HG03039 (cell line): Measurements from ENCODE around the gene FBXO47.
"Not testable (repeated sequence)": the region's sequence is repeated elsewhere in the genome, so short reads cannot be mapped to it uniquely, and the experiment has no call there.

Source experiments
- ATAC-seq: cut with Tn5 transposase; IDR thresholded peaks from one replicate; pipeline ENCODE4 v1.9.1; 2021; ENCODE audit warnings: mild to moderate bottlenecking, moderate library complexity; ENCODE audit not compliant: unreplicated experiment

Gene FBXO47

DNA sequence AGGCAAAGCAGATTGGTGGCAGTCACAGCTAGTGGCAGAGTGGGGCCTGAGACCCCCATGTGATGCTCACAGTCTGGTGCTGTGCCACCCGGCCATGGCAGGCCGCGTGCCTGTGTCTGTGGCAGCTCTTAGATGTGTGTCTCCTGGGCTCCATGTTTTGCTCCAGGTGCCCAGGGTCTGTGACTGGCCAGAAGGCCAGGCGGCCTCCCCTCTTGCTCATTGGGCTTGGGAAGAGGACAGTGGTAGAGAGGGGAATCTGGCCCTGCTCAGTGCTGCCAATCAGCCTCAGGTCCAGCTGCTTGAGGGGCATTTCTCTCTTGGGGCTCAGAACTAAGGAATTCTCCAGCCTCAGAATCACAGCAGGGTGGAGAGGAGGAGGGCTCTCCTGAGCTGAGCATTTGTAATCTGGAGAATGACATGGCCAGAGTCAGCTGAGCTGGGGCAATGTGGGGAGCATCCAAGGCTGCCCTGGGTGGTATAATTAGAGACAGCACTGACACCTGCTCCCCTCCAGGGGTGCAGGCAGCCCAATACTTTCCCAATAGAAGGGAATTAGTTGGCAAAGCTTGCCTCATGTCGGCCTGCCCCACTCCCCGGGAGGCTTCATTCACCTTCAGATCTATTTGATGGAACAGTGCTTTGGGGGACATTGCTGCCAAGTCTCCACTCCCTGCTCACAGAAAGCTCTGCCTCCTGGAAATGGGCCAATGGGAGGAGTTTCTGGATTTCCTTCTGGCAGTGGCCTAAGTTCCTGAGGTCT lies 44.5 kb downstream of the FBXO47 start:
- ATAC-seq = no peak

DNA sequence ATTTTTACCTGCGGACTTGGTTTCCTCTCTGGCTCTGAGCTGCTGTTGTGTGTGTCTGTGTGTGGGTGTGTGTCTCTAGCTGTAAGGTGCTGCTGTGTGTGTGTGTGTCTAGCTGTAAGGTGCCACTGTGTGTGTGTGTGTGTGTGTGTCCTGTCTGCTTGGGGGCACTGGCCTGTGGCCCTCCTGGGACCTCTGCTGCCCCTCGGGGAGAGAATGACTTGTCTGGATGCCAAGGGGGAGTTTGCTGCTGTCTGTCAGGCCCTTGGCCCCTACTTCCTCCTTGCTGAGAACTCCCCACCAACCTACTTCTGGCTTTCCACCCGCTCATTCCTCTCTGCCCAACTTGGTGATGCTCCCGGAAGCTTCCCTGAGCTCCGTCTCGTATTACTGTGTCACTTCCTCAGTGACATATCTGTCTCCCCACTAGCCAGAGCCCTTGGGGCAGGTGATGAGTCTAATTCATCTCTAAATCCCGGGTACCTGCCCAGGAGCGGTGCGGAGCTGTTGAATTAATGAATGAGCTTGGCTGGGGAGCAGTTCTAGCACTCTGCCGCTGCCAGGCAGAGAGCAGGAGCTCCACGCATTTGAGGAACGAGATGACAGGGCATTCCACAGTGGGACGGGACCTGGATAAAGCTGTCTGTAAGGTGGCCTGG lies 45.3 kb downstream of the FBXO47 start:
- no peak for ATAC-seq

DNA sequence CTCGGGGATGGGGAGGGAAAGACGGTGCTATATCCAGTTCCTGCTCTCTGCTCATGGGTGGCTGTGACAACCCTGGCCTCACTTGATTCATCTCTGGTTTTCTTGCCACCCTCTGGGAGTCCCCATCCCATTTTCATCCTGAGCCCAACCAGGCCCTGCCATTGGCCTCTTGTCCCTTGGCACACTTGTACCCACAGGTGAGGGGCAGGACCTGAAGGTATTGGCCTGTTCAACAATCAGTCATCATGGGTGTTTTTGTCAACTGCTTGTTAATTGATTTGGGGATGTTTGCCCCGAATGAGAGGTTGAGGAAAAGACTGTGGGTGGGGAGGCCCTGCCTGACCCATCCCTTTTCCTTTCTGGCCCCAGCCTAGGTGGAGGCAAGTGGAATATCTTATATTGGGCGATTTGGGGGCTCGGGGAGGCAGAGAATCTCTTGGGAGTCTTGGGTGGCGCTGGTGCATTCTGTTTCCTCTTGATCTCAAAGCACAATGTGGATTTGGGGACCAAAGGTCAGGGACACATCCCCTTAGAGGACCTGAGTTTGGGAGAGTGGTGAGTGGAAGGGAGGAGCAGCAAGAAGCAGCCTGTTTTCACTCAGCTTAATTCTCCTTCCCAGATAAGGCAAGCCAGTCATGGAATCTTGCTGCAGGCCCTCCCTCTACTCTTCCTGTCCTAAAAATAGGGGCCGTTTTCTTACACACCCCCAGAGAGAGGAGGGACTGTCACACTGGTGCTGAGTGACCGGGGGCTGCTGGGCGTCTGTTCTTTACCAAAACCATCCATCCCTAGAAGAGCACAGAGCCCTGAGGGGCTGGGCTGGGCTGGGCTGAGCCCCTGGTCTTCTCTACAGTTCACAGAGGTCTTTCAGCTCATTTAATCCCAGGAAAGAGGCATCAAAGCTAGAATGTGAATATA lies 46.6 kb downstream of the FBXO47 start:
- ATAC-seq = no peak

DNA sequence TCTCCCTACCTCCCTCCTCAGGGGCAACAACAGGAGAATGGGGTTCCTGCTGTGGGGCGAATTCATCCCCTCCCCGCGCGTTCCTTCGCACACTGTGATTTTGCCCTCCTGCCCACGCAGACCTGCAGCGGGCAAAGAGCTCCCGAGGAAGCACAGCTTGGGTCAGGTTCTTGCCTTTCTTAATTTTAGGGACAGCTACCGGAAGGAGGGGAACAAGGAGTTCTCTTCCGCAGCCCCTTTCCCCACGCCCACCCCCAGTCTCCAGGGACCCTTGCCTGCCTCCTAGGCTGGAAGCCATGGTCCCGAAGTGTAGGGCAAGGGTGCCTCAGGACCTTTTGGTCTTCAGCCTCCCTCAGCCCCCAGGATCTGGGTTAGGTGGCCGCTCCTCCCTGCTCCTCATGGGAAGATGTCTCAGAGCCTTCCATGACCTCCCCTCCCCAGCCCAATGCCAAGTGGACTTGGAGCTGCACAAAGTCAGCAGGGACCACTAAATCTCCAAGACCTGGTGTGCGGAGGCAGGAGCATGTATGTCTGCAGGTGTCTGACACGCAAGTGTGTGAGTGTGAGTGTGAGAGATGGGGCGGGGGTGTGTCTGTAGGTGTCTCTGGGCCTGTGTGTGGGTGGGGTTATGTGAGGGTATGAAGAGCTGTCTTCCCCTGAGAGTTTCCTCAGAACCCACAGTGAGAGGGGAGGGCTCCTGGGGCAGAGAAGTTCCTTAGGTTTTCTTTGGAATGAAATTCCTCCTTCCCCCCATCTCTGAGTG lies 47.7 kb downstream of the FBXO47 start:
- ATAC-seq = no peak

DNA sequence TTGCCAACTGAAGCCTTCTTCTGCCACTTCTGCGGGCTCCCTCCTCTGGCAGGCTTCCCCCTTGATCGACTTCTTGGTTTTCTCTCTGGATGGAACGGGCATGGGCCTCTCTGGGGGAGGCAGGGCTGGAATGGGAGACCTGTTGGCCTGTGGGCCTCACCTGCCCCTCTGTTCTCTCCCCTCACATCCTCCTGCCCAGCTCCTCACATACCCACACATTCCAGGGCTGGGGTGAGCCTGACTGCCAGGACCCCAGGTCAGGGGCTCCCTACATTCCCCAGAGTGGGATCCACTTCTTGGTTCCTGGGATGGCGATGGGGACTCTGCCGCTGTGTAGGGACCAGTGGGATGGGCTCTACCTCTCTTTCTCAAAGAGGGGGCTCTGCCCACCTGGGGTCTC lies 48.3 kb downstream of the FBXO47 start:
- no peak for ATAC-seq

DNA sequence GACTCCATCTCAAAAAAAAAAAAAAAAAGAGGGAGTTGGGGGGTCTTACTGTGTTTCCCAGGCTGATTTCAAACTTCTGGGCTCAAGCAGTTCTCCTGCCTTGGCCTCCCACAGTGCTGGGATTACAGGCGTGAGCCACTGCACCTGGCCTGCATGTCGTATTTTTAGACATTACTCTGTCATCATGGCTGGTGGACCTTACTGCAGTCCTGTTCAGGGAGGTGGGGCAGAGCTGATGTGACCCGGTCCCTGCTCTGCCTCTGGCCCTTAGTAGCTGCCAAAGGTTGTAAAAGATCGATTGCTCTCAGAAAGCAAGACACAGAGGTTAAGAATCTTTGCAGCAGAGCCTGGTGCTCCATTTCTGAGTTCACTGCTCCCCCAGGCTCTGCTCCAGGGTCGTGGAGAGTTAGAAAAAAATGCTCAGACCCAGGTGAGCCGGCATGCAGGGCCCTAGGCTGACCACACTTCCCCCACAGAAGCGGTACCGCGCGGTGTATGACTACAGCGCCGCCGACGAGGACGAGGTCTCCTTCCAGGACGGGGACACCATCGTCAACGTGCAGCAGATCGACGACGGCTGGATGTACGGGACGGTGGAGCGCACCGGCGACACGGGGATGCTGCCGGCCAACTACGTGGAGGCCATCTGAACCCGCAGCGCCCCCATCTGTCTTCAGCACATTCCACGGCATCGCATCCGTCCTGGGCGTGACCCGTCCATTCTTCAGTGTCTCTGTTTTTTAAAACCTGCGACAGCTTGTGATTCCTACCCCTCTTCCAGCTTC lies 48.9 kb downstream of the FBXO47 start:
- no peak for ATAC-seq

DNA sequence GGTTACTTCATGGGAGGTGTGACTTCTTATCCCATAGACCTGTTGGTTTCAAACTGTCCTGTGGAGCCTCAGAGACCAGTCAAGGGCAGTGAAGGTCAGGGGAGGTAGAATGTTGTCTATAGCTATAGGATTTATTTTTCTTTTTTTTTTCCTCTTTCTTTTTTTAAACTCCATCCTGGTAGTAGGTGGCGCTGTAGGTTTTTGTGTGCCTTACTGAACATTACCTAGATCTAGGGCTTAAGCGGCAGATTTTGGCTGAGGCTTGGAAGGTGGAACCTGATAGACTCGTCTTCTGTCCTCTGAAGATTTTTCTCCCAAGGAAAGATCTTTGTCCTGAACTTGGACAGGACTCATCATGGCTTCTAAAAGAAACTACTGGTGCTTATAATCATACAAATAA lies 49.9 kb downstream of the FBXO47 start:
- no peak for ATAC-seq

DNA sequence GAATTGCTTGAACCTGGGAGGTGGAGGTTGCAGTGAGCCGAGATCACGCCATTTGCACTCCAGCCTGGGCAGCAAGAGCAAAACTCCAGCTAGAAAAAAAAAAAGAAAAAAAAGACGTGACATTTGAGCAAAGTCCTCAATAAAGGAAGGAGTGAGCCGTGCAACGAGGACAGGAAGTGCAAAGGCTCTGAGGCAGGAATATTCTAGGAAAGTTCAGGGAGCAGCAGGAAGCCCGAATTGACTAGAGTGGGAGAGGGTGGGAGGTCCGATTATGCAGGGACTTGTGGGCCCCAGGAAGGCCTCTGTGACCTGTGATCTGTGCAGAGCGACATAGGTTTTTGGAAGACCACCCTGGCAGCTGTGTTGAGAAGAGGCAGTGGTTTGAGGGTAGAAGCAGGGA lies 50.4 kb downstream of the FBXO47 start:
- ATAC-seq = no peak

DNA sequence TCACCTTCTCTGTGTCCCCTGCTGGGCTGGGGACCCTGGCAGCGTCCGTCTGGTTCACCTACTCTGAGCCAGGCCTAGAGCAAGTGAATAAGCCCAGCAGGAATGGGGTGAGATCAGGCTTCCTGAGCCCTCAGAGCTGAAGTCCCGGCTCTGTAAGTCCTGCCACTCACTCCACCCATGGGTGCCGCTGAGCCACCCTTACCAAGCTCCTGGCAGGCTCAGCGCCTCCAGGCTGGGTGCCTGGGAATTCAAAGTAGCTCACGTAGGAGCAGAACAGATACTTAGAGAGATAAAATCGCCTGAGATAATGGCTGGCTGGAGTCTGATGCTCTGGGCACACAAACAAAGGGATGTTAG lies 51.6 kb downstream of the FBXO47 start:
- no peak for ATAC-seq

DNA sequence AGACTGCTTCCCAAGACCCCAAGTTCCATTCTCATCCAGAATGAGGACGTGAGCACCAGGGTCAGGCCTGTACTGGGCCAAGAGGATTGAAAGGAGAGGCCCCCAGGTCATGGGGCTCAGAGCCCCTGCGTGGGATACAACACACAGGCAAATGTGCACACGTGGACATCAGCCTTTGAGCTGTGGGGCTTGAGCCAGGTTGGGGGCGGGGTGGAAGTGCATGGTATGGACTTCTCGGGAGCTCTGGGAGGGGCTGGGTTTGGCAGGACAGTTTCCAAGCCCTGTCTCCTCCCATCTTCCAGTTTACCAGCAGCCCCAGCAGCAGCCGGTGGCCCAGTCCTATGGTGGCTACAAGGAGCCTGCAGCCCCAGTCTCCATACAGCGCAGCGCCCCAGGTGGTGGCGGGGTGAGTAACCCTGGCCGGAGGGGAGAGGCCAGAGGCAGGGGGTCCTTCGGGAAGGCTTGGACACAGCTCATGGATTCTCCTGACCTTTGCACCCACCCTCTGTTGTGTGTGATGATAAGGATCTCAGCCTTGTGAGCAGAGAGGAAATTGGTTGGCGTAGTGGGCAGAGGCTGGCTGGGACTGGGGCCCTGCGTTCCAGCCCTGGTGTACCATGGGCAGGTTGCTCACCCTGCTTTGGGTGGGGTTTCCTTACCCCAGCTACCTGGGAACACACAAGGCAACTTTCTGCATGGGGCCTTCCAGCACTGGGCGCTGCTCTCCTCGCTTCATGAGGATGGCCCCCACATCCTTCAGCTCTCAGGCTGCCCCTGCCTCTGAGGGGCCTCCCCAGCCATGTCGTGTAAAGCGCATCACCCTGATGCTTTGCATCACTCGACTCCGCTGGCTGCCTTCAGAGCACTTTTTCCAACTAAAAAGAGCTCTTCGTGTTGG lies 52.2 kb downstream of the FBXO47 start:
- no peak for ATAC-seq

DNA sequence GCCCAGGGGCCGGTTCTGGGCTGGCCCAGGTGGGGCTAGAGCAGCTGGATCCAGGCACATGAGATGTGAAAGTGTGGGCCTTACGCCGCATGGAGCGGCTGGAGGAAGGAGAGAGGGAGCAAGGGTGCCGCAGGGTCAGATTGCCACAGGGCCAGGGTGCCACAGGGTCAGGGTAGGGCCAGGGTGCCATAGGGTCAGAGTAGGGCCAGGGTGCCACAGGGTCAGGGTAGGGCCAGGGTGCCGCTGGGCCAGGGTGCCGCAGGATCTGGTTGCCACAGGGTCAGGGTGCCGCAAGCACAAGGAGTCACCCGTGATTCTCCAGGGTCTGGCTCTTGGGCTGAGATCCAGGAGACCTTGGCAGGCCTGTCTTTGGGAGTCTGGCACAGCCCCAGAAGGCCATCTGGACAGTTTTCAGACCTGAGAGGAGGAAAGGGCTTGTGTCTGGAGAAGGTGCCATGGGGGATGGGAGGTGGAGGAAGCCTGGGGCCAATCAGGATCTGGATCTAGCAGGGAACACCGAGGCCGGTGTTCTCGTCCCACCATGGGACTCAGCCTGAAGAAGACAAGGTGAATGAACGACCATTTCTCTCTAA lies 54.9 kb downstream of the FBXO47 start:
- no peak for ATAC-seq

DNA sequence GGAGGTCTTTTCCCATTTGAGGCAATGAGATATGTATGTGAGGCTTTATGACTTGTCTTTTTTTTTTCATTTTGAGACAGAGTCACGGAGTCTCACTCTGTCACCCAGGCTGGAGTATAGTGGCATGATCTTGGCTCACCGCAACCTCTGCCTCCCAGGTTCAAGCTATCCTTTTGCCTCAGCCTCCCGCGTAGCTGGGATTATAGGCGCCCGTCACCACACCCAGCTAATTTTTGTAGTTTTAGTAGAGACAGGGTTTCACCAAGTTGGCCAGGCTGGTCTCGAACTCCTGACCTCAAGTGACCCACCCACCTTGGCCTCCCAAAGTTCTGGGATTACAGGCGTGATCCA lies 55.5 kb downstream of the FBXO47 start:
- not testable (repeated sequence) for ATAC-seq

DNA sequence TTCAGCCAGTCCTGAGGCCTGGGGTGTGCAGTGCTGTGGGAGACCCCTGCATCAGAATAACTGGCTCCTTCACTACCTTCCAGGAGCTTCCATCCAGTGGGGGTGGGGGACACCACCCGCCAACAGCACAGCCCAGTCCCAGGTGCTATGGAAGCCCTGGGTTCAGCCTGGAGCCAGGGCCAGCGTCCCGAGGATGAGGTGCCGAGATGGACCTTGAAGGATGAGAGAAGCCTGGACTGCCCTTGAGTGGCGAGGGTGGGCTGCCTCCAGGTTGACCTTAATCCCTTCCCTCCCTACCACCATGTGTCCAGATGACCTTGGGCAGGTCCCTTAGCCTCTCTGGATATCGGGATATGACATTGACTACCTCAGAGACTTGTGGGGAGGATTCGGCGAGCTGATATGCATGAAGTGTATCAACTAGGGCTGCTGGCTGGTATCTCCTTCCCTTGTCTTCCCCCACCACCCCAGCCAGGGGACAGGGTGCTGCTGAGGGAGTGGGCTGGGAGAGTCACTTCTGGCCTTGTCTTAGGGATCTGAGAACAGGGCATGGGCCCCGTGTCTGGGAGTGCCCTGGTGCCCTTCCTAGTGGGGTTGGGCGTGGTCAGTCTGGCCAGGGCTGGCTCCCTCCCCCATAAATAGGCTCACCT lies 56.0 kb downstream of the FBXO47 start:
- ATAC-seq = no peak

DNA sequence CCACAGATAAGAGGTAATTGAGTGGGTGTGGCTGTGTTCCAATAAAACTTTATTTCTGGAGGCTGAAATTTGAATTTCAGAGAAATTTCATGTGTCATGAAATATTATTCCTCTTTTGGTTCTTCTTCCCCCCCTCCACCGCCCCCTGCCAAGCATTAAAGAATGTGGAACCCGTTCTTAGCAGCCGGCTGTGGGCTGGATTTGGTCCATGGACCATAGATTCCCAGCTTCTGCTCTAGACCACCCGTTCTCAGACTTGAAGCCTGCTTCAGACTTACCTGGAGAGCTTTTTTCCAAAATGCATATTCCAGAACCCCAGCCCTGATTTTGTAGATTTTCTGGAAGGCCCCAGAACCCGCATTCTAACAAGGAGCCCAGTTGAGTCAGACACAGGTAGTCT lies 56.9 kb downstream of the FBXO47 start:
- no peak for ATAC-seq

DNA sequence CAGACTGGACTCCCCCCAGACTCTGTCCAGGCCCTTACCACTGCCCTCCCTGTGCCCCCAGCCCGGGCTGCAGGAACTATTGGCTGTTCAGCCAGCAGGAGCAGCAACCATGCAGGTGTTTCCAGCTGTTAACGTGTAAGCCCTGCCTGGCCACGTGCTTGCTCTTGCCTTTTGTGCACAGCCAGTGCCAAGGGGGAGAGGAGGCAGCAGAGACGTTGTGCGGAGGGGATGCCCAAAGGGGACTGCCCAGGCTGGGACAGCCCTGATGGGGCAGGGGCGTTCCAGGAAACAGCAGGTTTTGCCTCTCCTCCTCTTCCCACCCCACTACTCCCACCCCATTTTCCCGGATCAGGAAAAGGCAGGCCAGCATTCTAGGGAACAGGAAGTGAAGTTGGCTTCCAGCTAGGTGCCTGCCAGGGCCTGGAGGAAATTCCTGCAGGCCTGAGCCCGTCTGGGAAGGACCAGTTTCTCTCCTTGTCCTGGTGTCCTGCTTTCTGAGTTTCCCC lies 58.5 kb downstream of the FBXO47 start:
- no peak for ATAC-seq

DNA sequence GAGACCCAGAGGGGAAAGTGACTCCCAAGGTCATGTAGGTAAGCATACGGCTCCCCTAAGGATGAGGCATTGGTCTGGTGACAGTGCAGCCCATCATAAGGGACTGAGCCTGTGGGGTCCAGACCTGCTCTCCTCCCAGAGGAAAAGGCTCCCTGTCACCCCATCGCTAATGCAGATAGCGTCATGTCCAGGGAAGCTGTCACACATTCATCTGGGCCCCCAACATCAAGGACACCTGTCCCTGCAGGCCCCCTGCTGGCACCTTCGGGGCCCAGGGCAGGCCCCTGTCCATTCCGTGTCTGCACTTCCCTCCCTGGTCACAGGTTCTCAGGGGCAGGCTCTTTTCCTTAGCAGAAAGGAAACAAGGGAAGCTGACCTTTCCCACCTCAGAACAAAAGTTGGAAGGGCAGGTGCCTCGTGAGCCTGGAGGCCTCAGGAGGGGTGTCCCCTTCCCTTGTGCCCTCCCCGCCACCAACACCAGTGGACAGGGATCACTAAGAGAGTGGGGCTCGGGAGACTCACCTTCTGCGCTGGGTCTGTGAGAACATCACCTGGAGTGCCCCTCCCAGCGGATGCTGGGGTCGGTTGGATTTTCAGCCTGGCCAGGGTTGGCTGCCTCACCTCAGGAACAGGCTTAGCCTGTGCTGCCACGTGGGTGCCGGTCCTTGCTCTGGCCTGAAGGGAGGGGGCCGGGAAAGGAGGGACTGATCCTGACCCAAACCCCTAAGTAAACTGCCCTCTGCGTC lies 59.1 kb downstream of the FBXO47 start:
- ATAC-seq = no peak

DNA sequence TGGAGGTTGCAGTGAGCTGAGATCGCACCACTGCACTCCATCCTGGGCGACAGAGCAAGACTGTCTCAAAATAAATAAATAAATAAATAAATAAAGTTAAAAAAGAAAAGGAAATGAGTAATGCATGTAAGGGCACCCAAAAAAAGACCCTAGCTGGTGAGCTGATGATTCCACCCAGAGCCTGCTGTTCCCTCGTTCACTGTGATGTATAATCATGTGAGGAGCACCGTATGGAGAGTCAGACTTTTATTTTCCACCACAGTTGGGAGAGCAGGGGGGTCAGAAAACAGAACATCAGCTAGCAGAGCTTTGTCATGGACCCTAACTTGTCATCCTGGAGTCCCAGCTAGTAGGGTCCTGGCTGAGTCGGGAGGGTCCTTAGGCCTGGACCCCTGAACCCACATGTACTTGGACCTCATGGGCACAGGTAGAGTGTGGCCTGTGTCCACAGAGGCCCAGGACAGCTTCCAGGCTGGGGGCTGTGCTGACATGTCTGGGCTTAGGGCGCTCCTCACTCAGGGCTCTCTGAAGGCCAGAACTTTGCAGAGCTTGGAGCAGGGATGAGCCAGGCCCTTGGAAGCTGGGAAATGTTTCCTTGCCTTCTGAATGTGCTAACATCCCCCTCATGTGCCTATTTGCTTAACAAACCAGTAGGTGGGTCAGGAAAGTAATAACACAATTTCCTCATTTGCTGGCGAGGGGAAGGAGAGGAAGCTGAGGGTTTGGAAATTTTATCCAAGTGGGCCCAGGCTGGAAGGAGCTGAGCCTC lies 60.6 kb downstream of the FBXO47 start:
- ATAC-seq = no peak
